ENCODE results near the gene FLVCR1.
"Not testable (repeated sequence)": the region's sequence is repeated elsewhere in the genome, so short reads cannot be mapped to it uniquely, and the experiment has no call there.

The FLVCR1 gene

GRCh38 chr1:212857992-212858460 is at the start of gene FLVCR1:
TSS of gene FLVCR1 (plus strand) at chr1:212858275. CDS start at chr1:212858453, 178 bp downstream.
- peak; percentile 98 for DNase-seq

- DNase-seq: no peak
Observed at GRCh38 chr1:212814537-212815334, 43.3 kb upstream of the FLVCR1 start.

GRCh38 chr1:212816567-212817278 is 41.4 kb upstream of the FLVCR1 start:
- DNase-seq: no peak

GRCh38 chr1:212819726-212820125 is 38.3 kb upstream of the FLVCR1 start:
- no peak for DNase-seq

- no peak for DNase-seq
Observed at GRCh38 chr1:212820969-212821368, 37.1 kb upstream of the FLVCR1 start.

GRCh38 chr1:212822956-212823355 is 35.1 kb upstream of the FLVCR1 start:
- no peak for DNase-seq

GRCh38 chr1:212824201-212824600 is 33.9 kb upstream of the FLVCR1 start:
- no peak for DNase-seq

GRCh38 chr1:212825798-212826452 is 32.1 kb upstream of the FLVCR1 start:
- no peak for DNase-seq

GRCh38 chr1:212827171-212827776 is 30.8 kb upstream of the FLVCR1 start:
- no peak for DNase-seq

GRCh38 chr1:212827831-212828278 is 30.2 kb upstream of the FLVCR1 start:
- no peak for DNase-seq

- DNase-seq: no peak
Observed at GRCh38 chr1:212828395-212828794, 29.7 kb upstream of the FLVCR1 start.

GRCh38 chr1:212833211-212834207 is 24.6 kb upstream of the FLVCR1 start:
- DNase-seq: peak; percentile 9

GRCh38 chr1:212838145-212838544 is 19.9 kb upstream of the FLVCR1 start:
- DNase-seq: no peak

GRCh38 chr1:212844521-212844920 is 13.6 kb upstream of the FLVCR1 start:
- not testable (repeated sequence) for DNase-seq

GRCh38 chr1:212847549-212847948 is 10.5 kb upstream of the FLVCR1 start, which contains the start of gene SPATA45:
TSS of gene SPATA45 (minus strand) at chr1:212847649. CDS start at chr1:212836149, 11,500 bp downstream.
- no peak for DNase-seq

GRCh38 chr1:212852105-212852688 is 5.9 kb upstream of the FLVCR1 start:
- no peak for DNase-seq

- no peak for DNase-seq
Observed at GRCh38 chr1:212853658-212854057, 4.4 kb upstream of the FLVCR1 start.

GRCh38 chr1:212856755-212857154 is 1.3 kb upstream of the FLVCR1 start:
- no peak for DNase-seq

- DNase-seq: peak; percentile 22
Observed at GRCh38 chr1:212858461-212859265, 588 bp downstream of the FLVCR1 start.

Data from stimulated activated CD4-positive, alpha-beta T cell treated with anti-CD3 and anti-CD28 coated beads, Interleukin-15, amount 100 ng/mL, for 24 hours (primary cell).